Activated CD4-positive, alpha-beta T cell treated with anti-CD3 and anti-CD28 coated beads for 48 hours (primary cell): ENCODE results near the gene CDK13.

Source experiments
- DNase-seq: peaks from one replicate; pipeline ENCODE4 v3.0.0-alpha.2; 2020

Gene CDK13

DNA sequence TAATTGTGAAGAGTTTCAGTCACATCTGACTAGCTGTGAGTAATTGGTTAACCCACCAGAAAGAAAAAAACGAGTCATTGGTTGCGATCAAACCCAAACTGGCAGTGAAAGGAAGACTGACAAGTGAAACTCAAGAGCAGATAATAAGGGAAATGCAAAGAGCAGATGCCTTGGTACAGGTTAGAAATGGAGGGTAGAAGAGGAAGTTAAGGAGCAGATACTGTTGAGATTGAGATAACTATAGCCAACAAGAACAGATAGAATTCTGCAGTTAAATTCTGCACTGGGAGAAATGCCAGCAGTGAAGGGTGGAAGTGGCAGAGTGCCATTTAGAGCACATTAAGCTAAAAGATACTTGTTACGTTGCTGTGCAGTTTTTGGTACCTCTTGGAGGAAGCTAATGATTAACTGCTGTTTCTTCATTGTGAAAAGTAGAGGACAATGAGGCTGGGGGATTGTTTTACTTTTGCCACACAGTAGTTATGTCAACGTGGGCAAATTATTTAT is 65.8 kb downstream of the CDK13 start:
- DNase-seq = no peak

DNA sequence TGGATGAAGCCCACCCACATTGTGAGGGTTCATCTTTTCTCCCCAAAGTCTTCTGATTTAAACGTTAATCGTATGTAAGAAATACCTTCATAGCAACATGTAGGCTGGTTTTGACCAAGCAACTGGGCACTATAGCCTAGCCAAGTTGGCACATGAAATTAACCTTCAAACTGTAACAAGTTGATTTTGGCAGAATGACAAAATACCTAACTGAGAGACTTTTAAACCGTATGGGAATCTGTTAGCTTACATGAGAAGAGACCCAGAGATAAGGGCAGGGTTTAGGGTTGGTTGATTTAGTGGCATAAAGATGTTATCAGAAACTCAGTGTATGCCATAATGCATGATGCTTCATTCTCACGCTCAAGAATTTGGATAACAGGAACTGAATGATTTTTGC is 69.5 kb downstream of the CDK13 start:
- DNase-seq = no peak

DNA sequence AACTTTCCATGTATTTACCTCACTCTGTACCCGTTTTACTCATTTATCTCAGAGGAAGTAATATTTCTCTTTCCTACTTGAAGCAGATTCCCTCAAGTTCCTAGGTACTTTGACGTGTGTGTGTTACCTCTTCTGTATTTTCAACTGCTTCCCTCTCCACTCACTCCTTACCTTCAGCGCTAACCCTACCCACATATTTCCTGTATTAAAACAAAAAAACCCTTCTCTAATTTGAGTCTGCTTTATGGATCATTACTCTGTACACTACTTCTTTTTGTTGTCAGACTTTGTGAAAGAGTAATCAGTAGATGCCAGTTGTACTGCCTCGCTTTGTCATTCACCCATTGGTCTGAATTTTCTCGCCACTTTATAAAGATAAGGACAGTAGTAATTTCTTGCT is 74.0 kb downstream of the CDK13 start:
- no peak for DNase-seq

DNA sequence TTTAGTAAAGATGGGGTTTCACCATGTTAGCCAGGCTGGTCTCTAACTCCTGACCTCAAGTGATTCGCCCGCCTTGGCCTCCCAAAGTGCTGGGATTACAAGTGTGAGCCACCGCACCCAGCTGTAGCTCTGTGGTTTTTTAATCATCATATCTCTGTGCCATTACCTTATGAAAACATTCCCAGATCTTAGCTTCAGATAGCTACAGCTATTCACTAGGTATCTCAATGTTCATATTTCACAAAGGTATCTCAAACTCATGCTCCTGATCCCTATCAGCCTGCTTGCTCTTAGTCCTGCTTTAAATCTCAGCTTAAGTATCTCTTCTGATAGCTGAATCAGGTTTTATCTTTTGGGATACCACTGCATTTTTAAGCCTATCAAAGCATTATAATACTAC is 74.8 kb downstream of the CDK13 start:
- no peak for DNase-seq

DNA sequence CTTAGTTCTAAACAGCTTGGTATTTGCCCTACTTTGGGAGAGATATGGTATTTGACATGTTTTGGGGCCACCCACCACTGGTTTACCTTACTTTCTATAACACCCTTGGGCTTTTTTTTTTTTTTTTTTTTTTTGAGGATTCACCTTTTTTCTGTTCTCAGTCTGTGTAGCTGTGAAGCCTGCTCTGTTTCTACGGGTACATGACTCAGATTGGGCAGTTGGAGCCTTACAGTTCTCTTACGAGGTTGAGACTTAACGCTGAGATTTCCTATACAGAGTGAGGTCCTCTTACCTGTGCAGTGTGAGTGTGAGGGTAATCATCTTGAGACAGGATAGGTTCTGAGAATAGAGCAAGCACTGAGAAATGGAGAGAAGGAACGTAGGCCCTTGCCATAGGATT is 77.5 kb downstream of the CDK13 start:
- DNase-seq = no peak

DNA sequence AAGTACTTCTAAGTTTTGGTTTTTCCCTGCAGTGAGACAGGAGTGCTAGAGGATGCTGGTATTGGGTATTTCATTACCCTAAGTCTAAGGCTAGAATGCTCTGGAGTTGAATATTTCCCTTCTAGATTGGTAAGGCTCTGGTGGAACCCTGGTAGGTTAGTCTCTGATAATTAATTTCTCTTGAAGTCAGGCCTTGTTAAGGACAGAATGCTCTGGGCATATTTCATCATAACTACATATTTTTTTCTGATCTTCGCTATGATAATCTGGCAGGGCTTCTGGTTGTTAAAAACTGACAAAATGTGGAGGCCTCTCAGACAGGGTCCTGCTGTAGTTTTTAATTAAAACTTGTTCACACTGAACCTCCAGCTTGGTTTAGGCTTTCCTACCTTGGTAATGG is 83.8 kb downstream of the CDK13 start:
- no peak for DNase-seq

DNA sequence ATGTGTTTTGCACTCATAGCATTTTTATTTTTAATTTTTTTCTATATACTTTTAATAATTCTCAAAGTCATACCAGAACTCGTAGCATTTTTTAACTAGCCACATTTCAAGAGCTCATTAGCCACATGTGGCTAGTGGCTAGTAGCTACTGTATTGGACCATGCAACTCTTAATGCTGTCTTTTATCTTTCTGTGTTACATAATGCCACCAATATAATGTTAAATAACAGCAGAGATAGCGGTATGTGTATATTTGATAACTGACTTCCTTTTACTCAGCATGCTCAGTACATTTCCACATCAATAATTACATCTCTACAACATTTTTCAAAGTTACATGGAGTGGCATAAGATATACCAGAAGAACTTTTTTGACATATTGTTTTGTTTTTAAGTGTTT is 91.4 kb downstream of the CDK13 start:
- DNase-seq = no peak

DNA sequence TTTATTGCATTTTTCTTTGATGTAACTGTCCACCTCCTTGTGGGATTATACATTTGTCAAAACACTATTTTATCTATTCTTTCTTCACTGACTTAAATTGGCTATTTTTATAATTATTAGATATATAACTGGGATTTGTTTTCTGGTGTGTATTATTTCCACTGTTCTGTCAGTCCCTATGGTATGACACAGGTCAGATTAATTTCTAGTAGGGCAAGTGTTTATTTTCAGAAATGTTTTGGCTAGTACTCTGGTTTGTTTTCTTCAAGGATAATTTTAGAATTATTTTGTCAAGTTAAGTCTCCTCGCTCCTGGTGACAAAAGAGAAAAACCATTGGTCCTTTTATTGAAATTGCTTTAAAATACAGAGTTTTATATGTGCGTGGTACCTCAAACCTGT is 93.1 kb downstream of the CDK13 start:
- no peak for DNase-seq

DNA sequence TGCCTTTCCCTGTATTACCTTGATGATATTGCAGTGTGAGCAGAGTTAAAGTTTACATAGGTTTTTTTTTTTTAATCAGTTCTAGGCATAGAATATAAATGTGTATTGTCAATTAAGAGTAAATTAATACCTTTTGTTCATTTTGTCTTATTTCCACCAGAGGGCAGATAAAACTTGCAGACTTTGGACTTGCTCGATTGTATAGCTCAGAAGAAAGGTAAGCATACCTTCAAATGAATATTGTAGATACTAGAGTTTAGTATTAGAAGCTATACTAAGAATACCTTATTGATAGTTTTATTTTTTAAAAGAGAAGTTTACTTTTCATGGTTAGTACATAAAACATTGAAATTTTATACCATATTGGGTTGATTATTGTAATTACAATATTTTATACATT is 97.6 kb downstream of the CDK13 start:
- DNase-seq = no peak

DNA sequence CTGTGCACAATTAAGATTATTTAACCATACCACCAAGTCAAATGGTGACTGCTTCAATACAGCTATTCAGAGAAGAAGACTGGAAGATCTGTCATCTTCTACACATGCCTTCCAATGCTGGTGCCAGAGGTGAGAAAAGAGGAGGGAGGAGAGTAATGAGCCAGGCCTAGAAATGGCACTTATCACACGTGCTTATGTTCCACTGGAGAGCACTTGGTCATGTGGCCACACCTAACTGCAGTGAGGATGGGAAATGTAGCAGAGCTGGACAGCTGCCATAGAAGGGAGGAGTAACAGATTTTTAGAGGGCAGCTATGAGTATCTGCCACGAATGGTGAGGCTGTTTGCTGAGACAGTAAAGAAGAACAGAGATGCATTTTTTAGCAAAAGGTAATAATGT is 107.2 kb downstream of the CDK13 start:
- no peak for DNase-seq

DNA sequence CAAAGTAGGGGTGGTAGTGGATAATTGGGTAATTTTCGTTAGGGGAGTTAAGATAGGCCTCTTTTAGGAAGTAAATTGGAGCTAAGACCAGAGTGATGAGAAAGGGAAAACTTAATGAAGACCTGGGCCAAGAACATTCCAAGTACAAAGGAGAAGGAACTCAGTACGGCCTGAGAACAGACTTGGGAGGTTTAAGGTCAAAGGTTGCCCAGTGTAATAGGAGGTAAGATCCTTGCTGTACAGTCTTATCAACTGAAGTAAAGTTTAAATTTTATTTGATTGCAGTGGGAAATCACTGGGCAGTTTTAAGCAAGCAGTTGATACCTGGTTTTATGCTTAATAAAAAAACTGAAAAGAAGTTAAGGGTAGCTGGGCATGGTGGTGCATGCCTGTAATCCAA is 108.0 kb downstream of the CDK13 start:
- DNase-seq = no peak

DNA sequence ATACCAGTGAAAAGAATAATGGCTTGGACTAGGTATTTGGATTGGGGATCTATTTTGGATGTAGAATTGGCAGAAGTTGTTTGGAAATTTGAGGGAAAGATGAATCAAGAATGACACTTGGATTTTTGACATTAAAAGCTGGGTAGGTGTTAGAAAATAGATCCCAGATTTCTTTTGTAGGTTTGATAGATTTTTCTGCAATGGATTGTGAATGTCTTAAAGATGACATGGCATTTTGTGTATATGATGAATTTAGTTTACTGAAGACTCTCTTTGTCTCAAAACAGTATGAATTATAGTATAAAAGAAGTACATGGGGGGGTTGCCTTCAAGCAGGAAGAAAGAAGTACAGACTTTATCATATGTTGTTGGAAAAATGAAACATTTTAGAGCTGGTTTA is 108.6 kb downstream of the CDK13 start:
- no peak for DNase-seq

DNA sequence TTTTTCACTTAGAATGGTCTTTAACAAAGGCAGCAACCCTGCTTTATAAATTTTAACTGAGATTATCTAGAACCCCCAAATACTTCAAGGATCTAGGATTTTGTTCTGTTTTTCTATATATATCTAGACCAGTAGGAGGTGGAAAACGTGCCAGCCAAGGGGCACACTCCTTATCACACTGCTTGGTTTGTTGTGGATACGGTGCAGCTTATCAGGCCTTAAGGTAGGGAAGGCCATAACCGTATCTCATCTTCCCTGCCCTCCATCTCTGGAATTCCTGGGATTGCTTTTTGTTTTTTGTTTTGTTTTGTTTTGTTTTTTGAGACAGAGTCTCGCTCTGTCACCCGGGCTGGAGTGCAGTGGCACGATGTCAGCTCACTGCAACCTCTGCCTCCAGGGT is 109.0 kb downstream of the CDK13 start:
- no peak for DNase-seq

DNA sequence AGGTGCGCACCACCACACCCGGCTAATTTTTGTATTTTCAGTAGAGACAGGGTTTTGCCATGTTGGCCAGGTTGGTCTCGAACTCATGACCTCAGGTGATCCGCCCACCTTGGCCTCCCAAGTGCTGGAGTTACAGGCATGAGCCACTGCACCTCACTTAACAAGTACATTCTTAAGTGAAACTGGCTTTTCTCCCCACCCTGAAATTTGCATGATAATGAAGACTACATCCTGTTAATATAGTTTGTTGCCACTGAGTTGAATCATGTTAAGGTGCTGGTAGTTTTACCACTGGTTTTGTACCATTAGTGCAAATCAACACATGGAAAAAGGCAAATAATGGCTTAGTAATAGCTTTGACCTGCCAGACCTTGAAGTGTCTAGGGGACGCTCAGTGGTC is 122.2 kb downstream of the CDK13 start:
- DNase-seq = no peak

DNA sequence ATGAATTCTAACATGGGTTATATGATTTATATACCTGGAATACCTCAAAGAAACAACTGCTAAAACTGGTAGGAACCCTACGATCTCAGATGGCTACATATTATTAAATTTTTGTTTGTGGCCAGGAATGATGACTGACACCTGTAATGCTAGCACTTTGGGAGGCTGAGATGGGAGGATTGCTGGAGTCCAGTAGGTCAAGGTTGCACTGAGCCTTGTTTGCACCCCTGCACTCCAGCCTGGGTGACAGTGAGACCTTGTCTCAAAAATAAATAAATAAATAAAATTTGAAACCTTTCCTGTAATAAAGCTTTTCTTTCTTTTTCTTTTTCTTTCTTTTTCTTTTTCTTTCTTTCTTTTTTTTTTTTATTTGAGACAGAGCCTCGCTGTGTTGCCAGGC is 123.2 kb downstream of the CDK13 start:
- DNase-seq = no peak

DNA sequence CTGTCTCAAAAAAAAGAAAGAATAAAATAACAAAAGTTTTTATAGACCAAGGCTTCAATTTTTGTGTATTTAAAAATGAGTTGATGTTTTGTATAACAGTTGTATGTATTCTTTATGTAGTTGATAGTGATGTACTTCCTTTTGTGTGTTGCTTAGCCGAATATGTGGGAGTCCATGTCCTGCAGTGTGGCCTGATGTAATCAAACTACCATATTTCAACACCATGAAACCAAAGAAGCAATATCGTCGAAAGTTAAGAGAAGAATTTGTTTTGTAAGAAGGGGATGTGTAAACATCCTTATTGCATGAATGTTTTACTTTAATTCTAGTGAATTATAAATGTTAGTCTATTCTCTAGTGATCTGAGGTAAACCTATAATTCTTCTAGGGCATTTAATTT is 127.8 kb downstream of the CDK13 start:
- DNase-seq = no peak

DNA sequence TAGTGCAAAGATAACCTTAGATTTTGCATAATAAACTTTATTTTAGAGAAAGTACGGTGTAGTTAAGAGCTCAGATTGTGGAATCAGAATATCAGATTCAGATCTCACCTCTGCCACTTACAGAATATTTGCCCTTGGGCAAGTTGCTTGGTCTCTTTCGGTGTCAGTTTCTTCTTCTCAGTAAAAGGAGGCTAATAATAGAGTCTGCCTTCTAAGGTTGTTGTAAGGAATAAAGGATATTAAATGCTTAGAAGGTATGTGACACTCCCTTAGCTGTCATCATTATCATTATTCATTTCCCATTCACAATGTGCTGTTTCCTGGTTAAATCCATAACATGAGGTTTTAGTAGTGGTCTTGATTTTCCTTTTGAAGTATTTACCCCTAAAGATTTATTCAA is 142.1 kb downstream of the CDK13 start:
- no peak for DNase-seq

DNA sequence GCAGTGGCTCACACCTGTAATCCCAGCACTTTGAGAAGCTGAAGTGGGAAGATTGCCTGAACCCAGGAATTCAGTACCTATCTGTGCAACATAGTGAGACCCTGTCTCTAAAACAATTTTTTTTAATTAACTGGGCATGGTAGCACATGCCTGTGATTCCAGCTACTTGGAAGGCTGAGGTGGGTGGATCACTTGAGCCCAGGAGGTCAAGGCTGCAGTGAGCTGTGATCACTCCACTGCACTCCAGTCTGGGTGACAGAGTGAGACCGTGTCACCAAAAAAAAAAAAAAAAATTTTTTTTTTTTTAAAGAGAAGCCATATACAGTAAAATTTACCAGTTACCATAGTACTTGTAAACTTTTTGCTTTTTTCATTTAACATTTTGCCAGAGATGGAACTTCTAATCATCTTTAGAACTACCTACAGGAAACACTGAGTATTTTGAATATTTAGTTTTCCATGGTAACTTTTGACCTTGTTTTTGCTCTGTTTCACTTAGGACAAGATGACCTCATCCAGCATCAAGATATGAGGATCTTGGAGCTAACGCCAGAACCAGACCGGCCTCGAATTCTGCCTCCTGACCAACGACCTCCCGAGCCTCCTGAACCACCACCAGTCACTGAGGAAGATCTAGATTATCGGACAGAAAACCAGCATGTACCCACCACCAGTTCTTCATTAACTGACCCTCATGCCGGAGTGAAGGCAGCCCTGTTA is 143.7 kb downstream of the CDK13 start:
- DNase-seq = no peak

DNA sequence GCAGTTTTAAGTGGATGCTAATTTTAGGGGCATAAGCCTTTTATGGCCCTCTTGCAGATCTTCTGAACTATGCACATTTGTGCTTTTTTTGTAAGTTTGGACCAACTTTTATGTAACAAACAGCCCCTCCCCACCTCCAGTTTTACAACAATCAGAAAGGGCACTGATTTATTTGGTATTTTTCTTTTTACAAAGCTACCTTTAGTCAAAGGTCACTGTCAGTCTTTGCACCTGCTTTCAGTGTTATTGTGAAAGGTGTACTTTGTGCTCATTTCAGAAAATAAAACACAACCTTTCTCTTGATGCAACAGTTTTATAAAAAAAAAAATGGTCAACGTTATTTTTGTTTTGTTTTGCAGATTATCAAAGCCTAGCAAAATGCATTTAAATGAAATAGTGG is 145.2 kb downstream of the CDK13 start:
- DNase-seq = no peak

DNA sequence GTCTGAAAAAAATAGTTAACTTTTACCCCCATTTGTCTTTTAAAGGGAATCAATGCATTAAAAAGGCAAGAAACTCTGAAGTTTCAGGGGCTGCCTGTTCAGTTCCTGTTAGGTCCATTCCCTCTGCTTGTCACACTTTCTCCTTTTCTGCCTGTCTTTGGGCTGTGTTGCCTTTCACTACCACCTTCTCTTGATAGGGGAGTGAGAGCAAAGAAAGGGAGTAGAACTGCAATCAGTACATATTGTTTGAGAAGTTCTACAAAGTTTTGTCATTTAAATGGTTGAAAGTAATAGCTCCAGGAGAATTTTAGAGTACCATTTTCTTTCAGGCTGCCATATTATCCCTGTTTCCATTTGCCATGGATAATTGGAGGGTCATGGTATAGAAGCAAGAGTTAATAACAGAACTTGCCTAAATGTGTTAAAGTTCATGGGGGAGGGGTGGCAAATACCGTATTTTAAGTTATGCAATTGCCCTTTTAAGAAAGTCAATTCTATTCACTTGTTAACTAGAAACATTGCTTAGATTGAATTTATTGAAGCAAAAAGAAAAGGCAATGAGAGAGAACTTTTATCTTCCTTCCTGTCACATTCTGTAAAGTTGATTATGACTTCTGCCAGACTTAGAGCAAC is 145.8 kb downstream of the CDK13 start:
- no peak for DNase-seq

DNA sequence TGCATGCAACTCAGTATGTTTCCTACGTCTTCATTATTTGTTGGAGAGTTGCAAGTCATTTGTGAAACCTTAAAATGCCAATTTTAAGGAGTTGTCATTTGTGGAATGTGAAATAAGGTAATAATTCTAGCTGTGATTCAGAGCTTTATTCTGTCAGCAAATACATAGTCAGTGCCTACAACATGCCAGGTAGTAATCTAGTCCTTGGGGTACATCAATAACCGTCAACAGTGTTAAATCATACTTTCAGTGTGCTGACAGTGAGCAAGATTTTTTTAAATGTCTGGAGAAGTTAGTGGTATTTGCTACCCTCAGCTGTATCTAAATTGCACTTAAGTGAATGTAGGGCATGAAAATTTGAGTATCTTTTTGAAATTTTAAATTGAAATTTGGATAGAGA is 147.7 kb downstream of the CDK13 start:
- no peak for DNase-seq

DNA sequence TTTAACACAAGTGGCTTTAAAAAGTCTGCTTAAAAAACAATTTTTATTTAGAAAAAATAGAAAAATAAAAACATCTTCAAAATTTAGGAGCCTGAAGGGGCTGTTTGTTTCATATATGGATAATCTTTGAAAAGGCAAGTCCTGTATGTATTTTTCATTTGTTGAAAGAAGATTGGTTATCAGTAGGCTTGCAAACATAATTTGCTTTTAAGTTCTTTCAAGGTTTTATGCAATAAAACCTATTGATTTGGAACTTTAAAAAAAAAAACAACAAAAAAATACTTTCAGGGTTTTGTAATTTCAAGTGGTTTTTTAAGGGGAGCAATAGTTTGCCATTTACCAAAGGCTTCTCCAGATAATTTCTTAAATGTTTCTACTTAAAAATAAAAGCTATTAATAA is 148.8 kb downstream of the CDK13 start:
- DNase-seq = no peak

DNA sequence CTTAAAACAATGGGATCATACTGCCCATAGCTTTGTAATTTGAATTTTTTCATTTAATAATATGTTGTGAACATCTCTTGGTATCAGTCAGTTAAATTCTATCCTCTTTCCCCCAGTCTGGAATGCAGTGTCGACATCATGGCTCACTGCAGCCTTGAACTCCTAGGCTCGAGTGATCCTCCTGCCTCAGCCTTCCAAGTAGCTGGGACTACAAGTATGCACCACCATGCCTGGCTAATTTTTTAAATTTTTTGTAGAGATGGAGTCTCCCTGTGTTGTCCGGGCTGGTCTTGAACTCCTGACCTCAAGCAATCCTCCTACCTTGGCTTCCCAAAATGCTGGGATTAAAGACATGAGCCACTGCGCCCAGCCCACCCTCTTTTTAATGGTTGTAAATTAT is 149.8 kb downstream of the CDK13 start:
- no peak for DNase-seq

DNA sequence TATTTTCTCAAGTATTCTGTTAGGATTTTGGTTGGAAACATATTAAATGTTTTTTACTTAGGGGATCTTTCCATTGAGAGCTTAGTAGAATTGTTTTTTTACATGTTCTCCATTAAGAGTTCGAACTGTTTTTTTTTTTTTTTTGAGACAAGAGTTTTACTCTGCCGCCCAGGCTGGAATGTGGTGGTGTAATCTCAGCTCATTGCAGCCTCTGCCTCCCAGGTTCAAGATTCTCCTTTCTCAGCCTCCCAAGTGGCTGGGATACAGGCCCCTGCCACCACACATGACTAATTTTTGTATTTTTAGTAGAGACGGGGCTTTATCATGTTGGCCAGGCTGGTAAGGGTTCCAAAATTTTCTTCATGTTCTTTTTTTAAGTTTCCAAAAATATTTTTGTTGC is 151.1 kb downstream of the CDK13 start:
- no peak for DNase-seq

DNA sequence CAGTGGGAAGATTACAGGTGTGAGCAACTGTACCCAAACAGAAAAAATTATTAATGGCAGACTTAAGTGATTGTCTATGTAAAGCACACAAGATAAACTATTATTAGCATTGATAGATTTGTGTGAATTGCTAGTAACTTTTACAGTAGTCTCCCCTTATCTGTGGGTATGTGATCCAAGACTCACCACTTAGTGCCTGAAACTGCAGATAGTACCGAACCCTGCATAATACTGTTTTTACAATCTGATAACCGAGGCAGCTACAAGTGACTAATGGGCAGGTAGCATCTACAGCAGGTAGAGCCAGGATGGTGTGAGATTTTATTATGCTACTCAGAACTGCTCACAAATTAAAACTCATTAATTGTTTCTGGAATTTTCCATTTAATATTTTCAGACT is 152.8 kb downstream of the CDK13 start:
- no peak for DNase-seq
